NCI-H1048 (cell line): Measurements from ENCODE around the gene EPHA1.
"Not testable (repeated sequence)": the region's sequence is repeated elsewhere in the genome, so short reads cannot be mapped to it uniquely, and the experiment has no call there.

Experiments used
- DNase-seq: peaks from one replicate; lab custom pipeline; 2025; lab: John Stamatoyannopoulos, UW

EPHA1 gene

GRCh38 chr7:143405173-143406001 lies 3.3 kb downstream of the EPHA1 start:
- DNase-seq, result no peak

GRCh38 chr7:143402233-143402632 lies 6.4 kb downstream of the EPHA1 start:
- not testable (repeated sequence) for DNase-seq

- no peak for DNase-seq
Measured at GRCh38 chr7:143401265-143401664, 7.4 kb downstream of the EPHA1 start.

- no peak for DNase-seq
Measured at GRCh38 chr7:143399642-143400041, 9.0 kb downstream of the EPHA1 start.

- no peak for DNase-seq
Measured at GRCh38 chr7:143399151-143399550, 9.5 kb downstream of the EPHA1 start.

- no peak for DNase-seq
Measured at GRCh38 chr7:143398616-143399015, 10.0 kb downstream of the EPHA1 start.

- no peak for DNase-seq
Measured at GRCh38 chr7:143397710-143398530, 10.7 kb downstream of the EPHA1 start.

- no peak for DNase-seq
Measured at GRCh38 chr7:143396625-143397556, 11.8 kb downstream of the EPHA1 start.

- DNase-seq, result no peak
Measured at GRCh38 chr7:143396182-143396581, 12.5 kb downstream of the EPHA1 start.

- DNase-seq, result no peak
Measured at GRCh38 chr7:143395187-143396149, 13.2 kb downstream of the EPHA1 start.

- DNase-seq, result no peak
Measured at GRCh38 chr7:143394777-143395176, 13.9 kb downstream of the EPHA1 start.

- no peak for DNase-seq
Measured at GRCh38 chr7:143394068-143394467, 14.6 kb downstream of the EPHA1 start.

- DNase-seq, result no peak
Measured at GRCh38 chr7:143393267-143394041, 15.2 kb downstream of the EPHA1 start.

GRCh38 chr7:143392875-143393266 lies 15.8 kb downstream of the EPHA1 start:
- no peak for DNase-seq

GRCh38 chr7:143392427-143392826 lies 16.2 kb downstream of the EPHA1 start:
- not testable (repeated sequence) for DNase-seq

GRCh38 chr7:143391462-143392404 lies 16.9 kb downstream of the EPHA1 start:
- no peak for DNase-seq

GRCh38 chr7:143390773-143391317 lies 17.8 kb downstream of the EPHA1 start:
- DNase-seq, result no peak

- DNase-seq, result no peak
Measured at GRCh38 chr7:143390104-143390772, 18.4 kb downstream of the EPHA1 start.
